Adipocyte (in vitro differentiated cells): ENCODE measurements around the gene ATXN1.

Experiments
- DNase-seq: peaks from one replicate; pipeline ENCODE4 v3.0.0-alpha.2; 2015; ENCODE audit warnings: low read depth
- H3K27me3 ChIP-seq: replicated peaks from 2 replicates; pipeline ENCODE4 v1.7.0; 2013; ENCODE audit warnings: mild to moderate bottlenecking, low read length, moderate library complexity; ENCODE audit not compliant: control insufficient read depth, insufficient read depth
- H3K36me3 ChIP-seq: 2 replicates; pipeline ENCODE4 v1.7.0; 2013; ENCODE audit warnings: low read length, mild to moderate bottlenecking, moderate library complexity; ENCODE audit not compliant: control insufficient read depth, insufficient read depth, severe bottlenecking
- H3K4me1 ChIP-seq: 2 replicates; pipeline ENCODE4 v1.7.0; 2013; ENCODE audit warnings: mild to moderate bottlenecking, low read length, moderate library complexity; ENCODE audit not compliant: control insufficient read depth, insufficient read depth
- H3K4me3 ChIP-seq: 2 replicates; pipeline ENCODE4 v1.7.0; 2013; ENCODE audit warnings: mild to moderate bottlenecking, low read length, moderate library complexity
- H3K9ac ChIP-seq: 2 replicates; pipeline ENCODE4 v1.7.0; 2013; ENCODE audit warnings: mild to moderate bottlenecking, low read length, moderate library complexity
- H3K9me3 ChIP-seq: 2 replicates; pipeline ENCODE4 v1.7.0; 2013; ENCODE audit warnings: mild to moderate bottlenecking, low read length, moderate library complexity; ENCODE audit not compliant: control insufficient read depth

ATXN1 gene

GRCh38 chr6:16508959-16509358 is 252.3 kb downstream of the ATXN1 start:
- Histone ChIP-seq H3K4me1 (peaks cover 13% of the 10 kb centered on the region), H3K9me3 (no peaks in the 10 kb centered on the region), H3K27me3 (no peaks in the 10 kb centered on the region), H3K9ac (no peak overlapping the region), H3K4me3 (no peak overlapping the region), H3K36me3 (no peaks in the 10 kb centered on the region)
- DNase-seq, result no peak

- H3K27me3 ChIP-seq, result no peaks in the 10 kb centered on the region
- DNase-seq, result peak; percentile 69
Observed at GRCh38 chr6:16505711-16506357, 255.4 kb downstream of the ATXN1 start.

GRCh38 chr6:16504609-16505008 is 256.7 kb downstream of the ATXN1 start:
- no peak for DNase-seq
- H3K9ac ChIP-seq, result no peak overlapping the region
- no peak overlapping the region for H3K4me3 ChIP-seq
- no peaks in the 10 kb centered on the region for H3K27me3 ChIP-seq
- H3K4me1 ChIP-seq, result peaks cover 13% of the 10 kb centered on the region
- H3K36me3 ChIP-seq, result no peaks in the 10 kb centered on the region
- H3K9me3 ChIP-seq, result no peaks in the 10 kb centered on the region

More at GRCh38 chr6:16505711-16506357, 255.4 kb downstream of the ATXN1 start:
- H3K9me3 ChIP-seq, result no peaks in the 10 kb centered on the region
- no peaks in the 10 kb centered on the region for H3K36me3 ChIP-seq
- peaks cover 13% of the 10 kb centered on the region for H3K4me1 ChIP-seq
- no peak overlapping the region for H3K9ac ChIP-seq
- no peak overlapping the region for H3K4me3 ChIP-seq

GRCh38 chr6:16503970-16504415 is 257.3 kb downstream of the ATXN1 start:
- Histone ChIP-seq H3K4me3 (no peak overlapping the region), H3K36me3 (no peaks in the 10 kb centered on the region), H3K27me3 (no peaks in the 10 kb centered on the region), H3K9me3 (no peaks in the 10 kb centered on the region), H3K4me1 (peaks cover 13% of the 10 kb centered on the region), H3K9ac (no peak overlapping the region)
- no peak for DNase-seq

- DNase-seq, result no peak
- Histone ChIP-seq H3K4me3 (no peak overlapping the region), H3K4me1 (peaks cover 13% of the 10 kb centered on the region), H3K36me3 (no peaks in the 10 kb centered on the region), H3K9me3 (no peaks in the 10 kb centered on the region), H3K27me3 (no peaks in the 10 kb centered on the region), H3K9ac (no peak overlapping the region)
Observed at GRCh38 chr6:16503241-16503775, 258.0 kb downstream of the ATXN1 start.

- no peak overlapping the region for H3K9ac ChIP-seq
- DNase-seq, result no peak
- no peaks in the 10 kb centered on the region for H3K9me3 ChIP-seq
- H3K4me1 ChIP-seq, result no peaks in the 10 kb centered on the region
- no peaks in the 10 kb centered on the region for H3K36me3 ChIP-seq
- no peak overlapping the region for H3K4me3 ChIP-seq
- H3K27me3 ChIP-seq, result no peaks in the 10 kb centered on the region
Observed at GRCh38 chr6:16498957-16499356, 262.3 kb downstream of the ATXN1 start.

GRCh38 chr6:16498237-16498636 is 263.0 kb downstream of the ATXN1 start:
- Histone ChIP-seq H3K4me1 (no peaks in the 10 kb centered on the region), H3K4me3 (no peak overlapping the region), H3K9ac (no peak overlapping the region), H3K9me3 (no peaks in the 10 kb centered on the region), H3K36me3 (no peaks in the 10 kb centered on the region), H3K27me3 (no peaks in the 10 kb centered on the region)
- no peak for DNase-seq

GRCh38 chr6:16496991-16497801 is 264.1 kb downstream of the ATXN1 start:
- H3K4me3 ChIP-seq, result no peak overlapping the region

GRCh38 chr6:16496210-16496609 is 265.1 kb downstream of the ATXN1 start:
- Histone ChIP-seq H3K4me3 (no peak overlapping the region), H3K27me3 (no peaks in the 10 kb centered on the region), H3K9me3 (no peaks in the 10 kb centered on the region), H3K36me3 (no peaks in the 10 kb centered on the region), H3K4me1 (no peaks in the 10 kb centered on the region), H3K9ac (no peak overlapping the region)
- no peak for DNase-seq

More at GRCh38 chr6:16496991-16497801, 264.1 kb downstream of the ATXN1 start:
- DNase-seq, result no peak
- Histone ChIP-seq H3K27me3 (no peaks in the 10 kb centered on the region), H3K4me1 (no peaks in the 10 kb centered on the region), H3K9me3 (no peaks in the 10 kb centered on the region), H3K36me3 (no peaks in the 10 kb centered on the region), H3K9ac (no peak overlapping the region)

GRCh38 chr6:16494793-16495192 is 266.5 kb downstream of the ATXN1 start:
- no peaks in the 10 kb centered on the region for H3K36me3 ChIP-seq
- DNase-seq, result no peak
- no peak overlapping the region for H3K9ac ChIP-seq
- H3K4me1 ChIP-seq, result no peaks in the 10 kb centered on the region
- H3K9me3 ChIP-seq, result no peaks in the 10 kb centered on the region
- H3K27me3 ChIP-seq, result no peaks in the 10 kb centered on the region
- no peak overlapping the region for H3K4me3 ChIP-seq

GRCh38 chr6:16493802-16494201 is 267.5 kb downstream of the ATXN1 start:
- H3K4me3 ChIP-seq, result no peak overlapping the region

More at GRCh38 chr6:16493802-16494201, 267.5 kb downstream of the ATXN1 start:
- Histone ChIP-seq H3K9me3 (no peaks in the 10 kb centered on the region), H3K36me3 (no peaks in the 10 kb centered on the region), H3K4me1 (no peaks in the 10 kb centered on the region), H3K27me3 (no peaks in the 10 kb centered on the region), H3K9ac (no peak overlapping the region)
- DNase-seq, result no peak
